ENCODE measurements around the gene AUTS2. TPM values are rescaled to one million over a fixed set of nuclear protein-coding genes. Genes with fewer than 3 reads are reported as not detected.

AUTS2 gene
- total and polyA plus RNA-seq, 10 of the 15 experiments (the other 5 are each of a cell fraction or from before 2014, with no cell fraction given): 6.4 to 55.6 (median 21.6) TPM

- TF ChIP-seq, protein P1, sequence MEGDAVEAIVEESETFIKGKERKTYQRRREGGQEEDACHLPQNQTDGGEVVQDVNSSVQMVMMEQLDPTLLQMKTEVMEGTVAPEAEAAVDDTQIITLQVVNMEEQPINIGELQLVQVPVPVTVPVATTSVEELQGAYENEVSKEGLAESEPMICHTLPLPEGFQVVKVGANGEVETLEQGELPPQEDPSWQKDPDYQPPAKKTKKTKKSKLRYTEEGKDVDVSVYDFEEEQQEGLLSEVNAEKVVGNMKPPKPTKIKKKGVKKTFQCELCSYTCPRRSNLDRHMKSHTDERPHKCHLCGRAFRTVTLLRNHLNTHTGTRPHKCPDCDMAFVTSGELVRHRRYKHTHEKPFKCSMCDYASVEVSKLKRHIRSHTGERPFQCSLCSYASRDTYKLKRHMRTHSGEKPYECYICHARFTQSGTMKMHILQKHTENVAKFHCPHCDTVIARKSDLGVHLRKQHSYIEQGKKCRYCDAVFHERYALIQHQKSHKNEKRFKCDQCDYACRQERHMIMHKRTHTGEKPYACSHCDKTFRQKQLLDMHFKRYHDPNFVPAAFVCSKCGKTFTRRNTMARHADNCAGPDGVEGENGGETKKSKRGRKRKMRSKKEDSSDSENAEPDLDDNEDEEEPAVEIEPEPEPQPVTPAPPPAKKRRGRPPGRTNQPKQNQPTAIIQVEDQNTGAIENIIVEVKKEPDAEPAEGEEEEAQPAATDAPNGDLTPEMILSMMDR (IDR thresholded peaks at IDR 0.05 in 2 of 3, conservative IDR thresholded peaks at IDR 0.05 in 1 of 3; ENCODE audit: control insufficient read depth in 2 of 3, extremely low read depth in 1 of 3, insufficient read depth in 1 of 3, low read depth in 3 of 3, low read length in 3 of 3): peak in 1 of 3 experiments; percentile 6; a peak in 1 of 6 replicates
- no peak for TF ChIP-seq MYB (IDR thresholded peaks at IDR 0.05; ENCODE audit: borderline replicate concordance, low read depth, low read length)
- TF ChIP-seq JUND (IDR thresholded peaks at IDR 0.05; ENCODE audit: low read depth, low read length): 0 out of 2 replicates have a peak, but pooled peaks have one; percentile 25
- TF ChIP-seq CEBPB (IDR thresholded peaks at IDR 0.05; ENCODE audit: borderline replicate concordance in 1 of 2, low read depth in 2 of 2, low read length in 2 of 2): no peak
- TF ChIP-seq SIX5 (IDR thresholded peaks at IDR 0.05; ENCODE audit: low read depth, low read length, severe bottlenecking): no peak
- TF ChIP-seq, protein P2, sequence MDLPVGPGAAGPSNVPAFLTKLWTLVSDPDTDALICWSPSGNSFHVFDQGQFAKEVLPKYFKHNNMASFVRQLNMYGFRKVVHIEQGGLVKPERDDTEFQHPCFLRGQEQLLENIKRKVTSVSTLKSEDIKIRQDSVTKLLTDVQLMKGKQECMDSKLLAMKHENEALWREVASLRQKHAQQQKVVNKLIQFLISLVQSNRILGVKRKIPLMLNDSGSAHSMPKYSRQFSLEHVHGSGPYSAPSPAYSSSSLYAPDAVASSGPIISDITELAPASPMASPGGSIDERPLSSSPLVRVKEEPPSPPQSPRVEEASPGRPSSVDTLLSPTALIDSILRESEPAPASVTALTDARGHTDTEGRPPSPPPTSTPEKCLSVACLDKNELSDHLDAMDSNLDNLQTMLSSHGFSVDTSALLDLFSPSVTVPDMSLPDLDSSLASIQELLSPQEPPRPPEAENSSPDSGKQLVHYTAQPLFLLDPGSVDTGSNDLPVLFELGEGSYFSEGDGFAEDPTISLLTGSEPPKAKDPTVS (IDR thresholded peaks at IDR 0.05; ENCODE audit: low read depth, low read length): no peak
- peak; percentile 22 to 31; a peak in 1 of 4 replicates for TF ChIP-seq BHLHE40 (IDR thresholded peaks at IDR 0.05; ENCODE audit: borderline replicate concordance in 1 of 2, low read depth in 2 of 2, low read length in 1 of 2)
- no peak for TF ChIP-seq SP1 (IDR thresholded peaks at IDR 0.05; ENCODE audit: low read depth, low read length)
- TF ChIP-seq TARDBP (IDR thresholded peaks at IDR 0.05; ENCODE audit: borderline replicate concordance): 0 out of 2 replicates have a peak, but pooled peaks have one; percentile 35
- no peak for TF ChIP-seq STAT1 (conservative IDR thresholded peaks at IDR 0.05)
- peak; percentile 77 for TF ChIP-seq MTA2 (IDR thresholded peaks at IDR 0.05; ENCODE audit: low read depth)
- peak; percentile 63; the same call in 1 of the 2 replicates for TF ChIP-seq CHD2 (IDR thresholded peaks at IDR 0.05; ENCODE audit: borderline replicate concordance, low read depth, low read length)
- 0 out of 2 replicates have a peak, but pooled peaks have one; percentile 39 for TF ChIP-seq STAT3 (IDR thresholded peaks at IDR 0.05; ENCODE audit: low read depth, low read length)
- TF ChIP-seq, protein P3, sequence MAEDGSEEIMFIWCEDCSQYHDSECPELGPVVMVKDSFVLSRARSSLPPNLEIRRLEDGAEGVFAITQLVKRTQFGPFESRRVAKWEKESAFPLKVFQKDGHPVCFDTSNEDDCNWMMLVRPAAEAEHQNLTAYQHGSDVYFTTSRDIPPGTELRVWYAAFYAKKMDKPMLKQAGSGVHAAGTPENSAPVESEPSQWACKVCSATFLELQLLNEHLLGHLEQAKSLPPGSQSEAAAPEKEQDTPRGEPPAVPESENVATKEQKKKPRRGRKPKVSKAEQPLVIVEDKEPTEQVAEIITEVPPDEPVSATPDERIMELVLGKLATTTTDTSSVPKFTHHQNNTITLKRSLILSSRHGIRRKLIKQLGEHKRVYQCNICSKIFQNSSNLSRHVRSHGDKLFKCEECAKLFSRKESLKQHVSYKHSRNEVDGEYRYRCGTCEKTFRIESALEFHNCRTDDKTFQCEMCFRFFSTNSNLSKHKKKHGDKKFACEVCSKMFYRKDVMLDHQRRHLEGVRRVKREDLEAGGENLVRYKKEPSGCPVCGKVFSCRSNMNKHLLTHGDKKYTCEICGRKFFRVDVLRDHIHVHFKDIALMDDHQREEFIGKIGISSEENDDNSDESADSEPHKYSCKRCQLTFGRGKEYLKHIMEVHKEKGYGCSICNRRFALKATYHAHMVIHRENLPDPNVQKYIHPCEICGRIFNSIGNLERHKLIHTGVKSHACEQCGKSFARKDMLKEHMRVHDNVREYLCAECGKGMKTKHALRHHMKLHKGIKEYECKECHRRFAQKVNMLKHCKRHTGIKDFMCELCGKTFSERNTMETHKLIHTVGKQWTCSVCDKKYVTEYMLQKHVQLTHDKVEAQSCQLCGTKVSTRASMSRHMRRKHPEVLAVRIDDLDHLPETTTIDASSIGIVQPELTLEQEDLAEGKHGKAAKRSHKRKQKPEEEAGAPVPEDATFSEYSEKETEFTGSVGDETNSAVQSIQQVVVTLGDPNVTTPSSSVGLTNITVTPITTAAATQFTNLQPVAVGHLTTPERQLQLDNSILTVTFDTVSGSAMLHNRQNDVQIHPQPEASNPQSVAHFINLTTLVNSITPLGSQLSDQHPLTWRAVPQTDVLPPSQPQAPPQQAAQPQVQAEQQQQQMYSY (CRISPR knock-in tag; IDR thresholded peaks at IDR 0.05): no peak
- peak; percentile 76; the same call in 1 of the 2 replicates for TF ChIP-seq CREM (IDR thresholded peaks at IDR 0.05; ENCODE audit: low read depth)
- peak; percentile 32; the same call in 1 of the 2 replicates for TF ChIP-seq NFYB (IDR thresholded peaks at IDR 0.05; ENCODE audit: insufficient read depth, low read depth, low read length)
- TF ChIP-seq RB1 (IDR thresholded peaks at IDR 0.05; ENCODE audit: borderline replicate concordance): no peak
- no peak for TF ChIP-seq E2F8 (IDR thresholded peaks at IDR 0.05; ENCODE audit: low read depth, partially characterized antibody)
Observed at GRCh38 chr7:70237831-70238575, 639.7 kb downstream of the AUTS2 start (continued).

Data from GM12878 (cell line).